ENCODE data around the gene KLK12.

GRCh38 chr19:51066393-51067186, 31.8 kb upstream of the KLK12 start:
- TF ChIP-seq, protein P1, sequence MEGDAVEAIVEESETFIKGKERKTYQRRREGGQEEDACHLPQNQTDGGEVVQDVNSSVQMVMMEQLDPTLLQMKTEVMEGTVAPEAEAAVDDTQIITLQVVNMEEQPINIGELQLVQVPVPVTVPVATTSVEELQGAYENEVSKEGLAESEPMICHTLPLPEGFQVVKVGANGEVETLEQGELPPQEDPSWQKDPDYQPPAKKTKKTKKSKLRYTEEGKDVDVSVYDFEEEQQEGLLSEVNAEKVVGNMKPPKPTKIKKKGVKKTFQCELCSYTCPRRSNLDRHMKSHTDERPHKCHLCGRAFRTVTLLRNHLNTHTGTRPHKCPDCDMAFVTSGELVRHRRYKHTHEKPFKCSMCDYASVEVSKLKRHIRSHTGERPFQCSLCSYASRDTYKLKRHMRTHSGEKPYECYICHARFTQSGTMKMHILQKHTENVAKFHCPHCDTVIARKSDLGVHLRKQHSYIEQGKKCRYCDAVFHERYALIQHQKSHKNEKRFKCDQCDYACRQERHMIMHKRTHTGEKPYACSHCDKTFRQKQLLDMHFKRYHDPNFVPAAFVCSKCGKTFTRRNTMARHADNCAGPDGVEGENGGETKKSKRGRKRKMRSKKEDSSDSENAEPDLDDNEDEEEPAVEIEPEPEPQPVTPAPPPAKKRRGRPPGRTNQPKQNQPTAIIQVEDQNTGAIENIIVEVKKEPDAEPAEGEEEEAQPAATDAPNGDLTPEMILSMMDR (IDR thresholded peaks at IDR 0.05; ENCODE audit: poor library complexity, severe bottlenecking): no peak
- TF ChIP-seq POLR2AphosphoS5 (IDR thresholded peaks at IDR 0.05) (no peak), EP300 (conservative IDR thresholded peaks at IDR 0.05; ENCODE audit: poor library complexity, severe bottlenecking) (no peak), EZH2 (IDR thresholded peaks at IDR 0.05; ENCODE audit: borderline replicate concordance, insufficient read depth, low read length, poor library complexity, severe bottlenecking) (no peak)

All from neural cell (in vitro differentiated cells).